Stimulated activated naive CD8-positive, alpha-beta T cell treated with anti-CD3 and anti-CD28 coated beads, Interleukin-15, Interleukin-2, amounts not matched to agents 100 U/mL and 50 U/mL, for 24 hours (primary cell): ENCODE data around the gene STON2.

ENCODE experiments used
- ATAC-seq: fragments of 150-1000 bp; cut with Tn5 transposase; one replicate; pipeline ENCODE4 v1.10.0; 2021
- DNase-seq: peaks from one replicate; pipeline ENCODE4 v3.0.0; 2021

Gene STON2

GRCh38 chr14:81416981-81417380, 16.9 kb upstream of the STON2 start:
- no peak for ATAC-seq

GRCh38 chr14:81416194-81416952, 16.2 kb upstream of the STON2 start:
- DNase-seq = no peak
- ATAC-seq = no peak

More at GRCh38 chr14:81416981-81417380, 16.9 kb upstream of the STON2 start:
- DNase-seq = no peak

- no peak for DNase-seq
- no peak for ATAC-seq
Observed at GRCh38 chr14:81415781-81416180, 15.7 kb upstream of the STON2 start.

- DNase-seq (no peak), ATAC-seq (no peak)
Observed at GRCh38 chr14:81414123-81414522, 14.0 kb upstream of the STON2 start.

GRCh38 chr14:81412779-81413178, 12.7 kb upstream of the STON2 start:
- DNase-seq (no peak), ATAC-seq (no peak)

- ATAC-seq (no peak), DNase-seq (no peak)
Observed at GRCh38 chr14:81408595-81408994, 8.5 kb upstream of the STON2 start.

DNA sequence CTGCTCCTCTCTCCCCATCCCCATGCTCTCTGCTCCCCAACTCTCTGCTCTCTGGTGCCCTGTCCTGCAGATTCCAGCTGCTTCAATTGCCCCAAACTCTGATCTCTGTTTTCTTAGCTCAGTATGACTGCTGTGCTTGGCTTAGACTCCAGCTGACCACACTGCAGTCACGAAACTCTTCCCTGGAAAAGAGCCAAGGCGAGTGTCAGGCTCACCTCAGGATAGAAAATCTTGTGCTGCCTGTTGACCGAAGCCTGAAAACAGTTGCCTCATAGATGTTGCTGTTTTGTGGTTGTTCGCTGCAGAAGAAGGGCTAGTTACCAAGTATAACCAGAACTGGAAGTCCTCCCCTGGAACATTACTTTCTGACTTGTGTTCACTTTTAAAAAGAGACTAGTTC, 6.7 kb upstream of the STON2 start:
- DNase-seq (no peak), ATAC-seq (no peak)

DNA sequence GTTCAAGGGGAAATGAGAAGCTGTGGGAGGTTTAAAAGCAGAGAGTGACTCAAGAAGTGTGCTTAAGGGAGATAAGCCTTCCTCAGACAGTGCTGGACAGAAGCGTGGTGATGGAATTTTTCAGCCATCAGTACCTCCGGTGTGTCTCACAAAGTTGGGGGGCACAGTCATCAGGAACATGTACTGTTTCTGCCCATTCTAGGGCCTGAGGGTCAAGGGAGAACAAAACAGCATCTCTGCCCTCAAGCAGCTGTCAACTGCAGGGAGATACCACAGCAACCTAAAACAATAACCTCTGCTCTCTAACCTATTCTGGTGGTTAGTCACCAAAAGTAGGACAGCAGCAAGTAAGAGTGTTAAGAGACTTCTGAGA, 2.0 kb upstream of the STON2 start:
- peak; percentile 11 for ATAC-seq
- no peak for DNase-seq

DNA sequence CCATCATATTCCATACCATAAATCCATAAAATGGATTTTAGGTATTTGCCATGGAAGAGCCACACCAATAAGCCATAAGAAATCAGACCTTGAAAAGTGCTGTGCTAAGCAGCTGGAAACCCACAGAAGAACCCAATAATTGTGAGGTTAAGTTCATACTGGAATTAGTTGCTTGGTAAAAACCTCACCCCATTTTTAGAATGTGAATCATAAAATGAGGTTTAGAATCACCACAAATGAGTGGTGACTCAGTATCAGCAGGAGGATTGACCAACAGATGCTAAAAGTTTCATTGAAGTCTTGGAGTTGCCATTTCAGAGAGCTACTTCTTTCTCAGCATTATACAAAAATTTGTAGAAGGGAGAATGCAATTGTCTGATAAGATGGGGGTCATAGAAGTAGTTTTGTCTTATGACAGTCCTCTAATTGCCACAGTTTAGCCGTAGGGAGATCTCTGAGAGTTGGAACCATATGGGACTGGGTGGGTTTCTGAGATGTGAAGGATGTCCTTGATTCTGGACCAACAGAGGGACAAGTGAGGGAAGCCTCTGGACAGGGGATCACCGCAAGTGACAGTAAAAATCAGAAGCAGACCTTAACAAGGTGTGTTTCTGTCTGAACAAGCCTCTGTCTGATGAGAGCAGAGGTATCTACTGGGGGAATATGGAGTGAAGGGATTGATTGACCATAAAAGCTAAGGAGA, 1.4 kb upstream of the STON2 start:
- no peak for DNase-seq
- ATAC-seq = peak; percentile 61

- ATAC-seq (peak; percentile 34), DNase-seq (peak; percentile 26)
Observed at GRCh38 chr14:81400852-81401251, 728 bp upstream of the STON2 start.

- no peak for ATAC-seq
- DNase-seq = no peak
Observed at GRCh38 chr14:81398196-81398891, 1.8 kb downstream of the STON2 start.

GRCh38 chr14:81396113-81396512, 4.0 kb downstream of the STON2 start:
- ATAC-seq = no peak

DNA sequence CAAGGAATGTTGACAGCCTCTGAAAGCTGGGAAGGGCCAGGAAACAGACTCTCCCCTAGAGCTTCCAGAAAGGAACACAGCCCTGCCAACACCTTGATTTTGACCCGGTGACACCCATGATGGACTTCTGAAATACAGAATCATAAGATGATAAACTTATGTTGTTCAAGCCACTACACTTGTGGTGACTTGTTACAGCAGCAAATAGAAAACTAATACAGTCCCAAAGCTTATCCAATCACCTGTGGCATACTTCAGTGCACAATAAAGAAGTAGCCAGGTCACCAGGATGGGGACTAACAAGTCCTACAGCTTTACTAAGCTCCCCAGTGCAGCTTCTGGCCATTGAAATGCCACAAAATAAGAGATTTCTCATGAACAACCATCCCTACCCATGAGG, 5.4 kb downstream of the STON2 start:
- ATAC-seq (no peak), DNase-seq (no peak)

More at GRCh38 chr14:81396113-81396512, 4.0 kb downstream of the STON2 start:
- DNase-seq = no peak

DNA sequence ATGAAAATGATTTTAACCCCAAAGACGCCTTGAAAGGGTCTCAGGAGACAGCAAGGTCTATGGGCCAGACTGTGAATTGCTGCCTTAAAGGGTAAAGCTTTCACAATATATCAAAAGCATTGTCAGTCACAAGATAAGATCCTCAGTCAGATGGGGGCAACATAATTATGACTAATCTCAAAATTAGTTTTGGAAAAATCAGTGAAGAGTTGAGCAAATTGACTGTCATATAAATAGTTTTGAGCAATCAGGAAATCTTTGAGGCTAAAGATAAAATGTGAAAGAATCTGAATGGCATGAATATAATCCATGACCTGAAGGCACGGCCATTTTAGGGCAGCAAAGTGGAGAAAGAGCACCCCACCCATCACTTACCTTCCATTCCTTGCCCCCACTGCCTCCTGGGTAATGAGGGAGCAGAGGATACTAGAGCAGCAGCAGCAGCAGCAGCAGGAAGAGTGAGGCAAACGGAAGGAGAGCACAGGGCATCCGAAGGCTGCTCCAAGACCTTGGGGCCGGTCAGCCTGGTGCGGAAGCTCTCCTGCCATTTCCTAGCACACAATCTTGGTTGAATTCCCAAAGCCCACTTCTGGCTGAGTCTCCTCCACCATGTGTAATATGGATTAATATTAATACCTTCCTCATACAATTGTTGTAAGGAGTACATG, 7.0 kb downstream of the STON2 start:
- ATAC-seq = no peak
- DNase-seq = no peak

DNA sequence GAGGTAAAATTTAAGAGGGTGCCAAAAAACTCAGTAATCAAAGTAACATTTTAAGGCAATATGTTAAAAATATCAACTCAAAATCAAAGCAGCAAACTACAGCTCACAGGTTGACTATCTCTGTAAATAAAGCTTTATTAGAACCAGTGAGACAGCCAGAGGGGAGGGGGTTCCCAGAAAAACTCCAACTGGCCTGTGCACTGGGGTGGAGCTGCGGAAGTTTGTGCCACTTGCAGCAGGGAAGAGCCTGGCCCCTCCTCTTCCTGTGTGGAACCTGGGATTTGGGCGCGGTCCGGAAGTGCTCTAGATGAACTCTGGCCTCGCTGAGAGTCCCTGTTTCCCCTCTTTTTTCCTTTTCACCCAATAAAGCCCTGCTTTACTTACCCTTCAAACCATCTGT, 8.1 kb downstream of the STON2 start:
- ATAC-seq (no peak), DNase-seq (no peak)

DNA sequence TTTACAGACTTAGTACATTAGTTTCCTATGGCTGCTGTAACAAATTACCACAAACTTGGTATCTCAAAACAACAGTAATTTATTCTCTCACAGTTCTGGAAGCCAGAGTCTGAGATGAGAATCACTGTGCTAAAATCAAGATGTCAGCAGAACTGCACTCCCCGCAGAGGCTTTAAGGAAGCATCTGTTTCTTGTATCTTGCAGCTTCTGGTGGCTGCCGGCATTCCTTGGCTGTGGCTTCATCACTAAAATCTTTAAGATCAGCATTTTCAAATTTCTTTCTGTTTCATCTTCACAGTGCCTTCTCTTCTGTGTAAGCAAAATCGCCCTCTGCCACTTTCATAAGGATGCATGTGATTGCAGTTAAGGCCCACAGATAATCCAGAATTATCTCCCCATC, 9.4 kb downstream of the STON2 start:
- DNase-seq (no peak), ATAC-seq (no peak)

GRCh38 chr14:81388336-81388735, 11.8 kb downstream of the STON2 start:
- DNase-seq (no peak), ATAC-seq (no peak)

DNA sequence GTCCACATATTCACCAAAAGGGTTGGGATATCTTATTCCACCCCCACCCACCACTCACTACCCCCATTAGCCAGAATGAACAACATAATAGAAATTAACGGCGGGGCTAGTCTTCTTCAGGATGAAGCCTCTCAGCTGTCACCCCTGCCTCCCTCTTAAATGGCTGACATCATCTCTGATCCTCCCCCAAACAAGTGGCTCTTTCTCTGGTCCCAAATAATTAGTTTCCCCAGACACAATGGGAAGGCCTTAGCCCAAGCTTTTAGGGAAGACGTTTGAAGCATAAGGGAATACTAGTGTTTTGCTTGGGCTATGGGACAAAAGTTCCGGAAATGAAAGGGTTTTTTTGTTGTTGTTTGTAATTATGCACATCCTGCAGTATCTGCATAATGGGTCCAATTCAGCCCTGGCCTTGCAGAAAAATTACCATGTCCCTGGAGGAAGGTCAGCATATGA, 13.8 kb downstream of the STON2 start:
- DNase-seq (no peak), ATAC-seq (no peak)

DNA sequence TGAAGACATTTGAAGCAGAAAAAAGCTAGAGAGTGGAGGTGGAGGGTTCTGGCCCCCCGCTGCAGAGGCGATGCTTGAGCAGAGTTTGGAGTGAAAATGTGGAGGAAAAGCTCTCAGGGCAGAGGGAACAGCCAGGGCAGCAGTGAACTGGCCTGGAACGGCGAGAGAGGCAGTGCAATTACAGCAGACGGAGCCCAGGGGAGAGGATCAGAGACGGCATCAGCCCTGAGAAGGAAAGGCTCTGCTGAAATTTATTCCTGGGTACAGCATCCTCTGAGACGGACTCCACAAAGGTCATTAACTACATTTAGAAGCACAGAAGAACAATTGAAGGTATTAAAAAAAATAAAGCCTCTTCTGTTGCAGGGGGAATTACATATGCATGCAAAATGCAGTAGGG, 14.2 kb downstream of the STON2 start:
- no peak for DNase-seq

GRCh38 chr14:81385419-81385818, 14.7 kb downstream of the STON2 start:
- no peak for ATAC-seq
- no peak for DNase-seq

More for the DNA sequence above, 14.2 kb downstream of the STON2 start:
- ATAC-seq = no peak

- ATAC-seq (no peak), DNase-seq (no peak)
Observed at GRCh38 chr14:81384900-81385299, 15.2 kb downstream of the STON2 start.

GRCh38 chr14:81382517-81383225, 17.5 kb downstream of the STON2 start:
- DNase-seq = no peak
- ATAC-seq = no peak
